ENCODE data around the gene KDM4F.

The KDM4F gene

DNA sequence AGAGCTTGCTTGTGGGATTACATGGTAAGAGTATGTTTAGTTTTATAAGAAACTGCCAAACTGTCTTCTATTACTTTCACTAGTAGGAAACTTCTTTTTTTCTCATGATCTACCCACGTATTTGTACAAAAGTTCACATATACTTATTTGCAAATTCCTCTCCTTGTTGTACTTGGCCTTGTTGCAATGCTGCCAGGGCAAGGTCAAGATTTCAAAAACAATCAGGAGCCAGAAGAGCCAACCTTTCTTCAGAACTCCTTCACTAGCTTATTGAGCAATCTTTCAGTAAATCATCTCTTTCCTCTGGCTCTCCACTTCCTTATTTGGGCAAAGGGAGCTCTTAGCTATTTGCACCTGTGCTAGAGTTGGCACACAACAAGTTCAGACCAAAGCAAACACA is 27.2 kb downstream of the KDM4F start:
- peak; percentile 61 for DNase-seq (ENCODE audit: extremely low read depth, low read depth)
- TF ChIP-seq, protein P1, sequence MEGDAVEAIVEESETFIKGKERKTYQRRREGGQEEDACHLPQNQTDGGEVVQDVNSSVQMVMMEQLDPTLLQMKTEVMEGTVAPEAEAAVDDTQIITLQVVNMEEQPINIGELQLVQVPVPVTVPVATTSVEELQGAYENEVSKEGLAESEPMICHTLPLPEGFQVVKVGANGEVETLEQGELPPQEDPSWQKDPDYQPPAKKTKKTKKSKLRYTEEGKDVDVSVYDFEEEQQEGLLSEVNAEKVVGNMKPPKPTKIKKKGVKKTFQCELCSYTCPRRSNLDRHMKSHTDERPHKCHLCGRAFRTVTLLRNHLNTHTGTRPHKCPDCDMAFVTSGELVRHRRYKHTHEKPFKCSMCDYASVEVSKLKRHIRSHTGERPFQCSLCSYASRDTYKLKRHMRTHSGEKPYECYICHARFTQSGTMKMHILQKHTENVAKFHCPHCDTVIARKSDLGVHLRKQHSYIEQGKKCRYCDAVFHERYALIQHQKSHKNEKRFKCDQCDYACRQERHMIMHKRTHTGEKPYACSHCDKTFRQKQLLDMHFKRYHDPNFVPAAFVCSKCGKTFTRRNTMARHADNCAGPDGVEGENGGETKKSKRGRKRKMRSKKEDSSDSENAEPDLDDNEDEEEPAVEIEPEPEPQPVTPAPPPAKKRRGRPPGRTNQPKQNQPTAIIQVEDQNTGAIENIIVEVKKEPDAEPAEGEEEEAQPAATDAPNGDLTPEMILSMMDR (IDR thresholded peaks at IDR 0.05; ENCODE audit: low read depth, low read length): no peak

DNA sequence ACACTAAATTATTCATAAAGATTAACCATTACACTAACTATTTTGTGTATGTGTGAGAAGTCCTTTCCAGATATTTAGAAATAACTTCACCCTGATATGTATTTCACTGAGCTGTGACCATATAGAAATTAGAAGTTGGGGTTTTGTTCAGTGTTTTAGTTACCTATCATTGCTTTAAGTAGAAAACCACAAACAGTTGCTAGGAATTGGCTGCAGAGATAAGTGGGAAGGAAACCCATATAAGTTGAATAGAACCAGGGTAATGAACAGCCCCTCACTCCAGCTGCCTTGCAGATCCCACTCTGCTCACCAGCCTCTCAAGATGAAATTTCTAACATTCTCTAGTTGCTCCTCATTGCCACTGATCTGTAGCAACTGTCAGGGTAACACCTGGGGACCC is 27.8 kb downstream of the KDM4F start:
- TF ChIP-seq, protein P1 (IDR thresholded peaks at IDR 0.05; ENCODE audit: low read depth, low read length): no peak
- DNase-seq (ENCODE audit: extremely low read depth, low read depth): no peak

DNA sequence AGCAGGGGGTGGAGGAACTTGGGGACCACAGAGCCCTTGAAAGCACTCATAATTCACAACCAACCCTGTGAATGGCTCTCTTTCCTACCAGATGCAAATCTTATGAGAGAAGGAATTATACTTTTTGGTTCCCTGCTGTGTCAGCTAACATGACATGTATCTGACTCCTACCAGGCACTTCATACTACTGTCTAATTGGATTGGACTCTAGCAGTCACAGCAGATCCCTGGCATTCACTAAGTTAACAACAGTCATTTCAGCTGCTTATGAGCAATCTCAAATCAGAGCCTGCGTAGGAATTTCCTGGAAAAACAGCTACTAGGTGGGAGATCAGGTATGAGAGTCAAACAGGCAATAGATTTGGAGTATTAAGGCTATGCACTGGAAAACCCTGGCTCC is 29.3 kb downstream of the KDM4F start:
- no peak for DNase-seq (ENCODE audit: extremely low read depth, low read depth)
- TF ChIP-seq, protein P1 (IDR thresholded peaks at IDR 0.05; ENCODE audit: low read depth, low read length): no peak

DNA sequence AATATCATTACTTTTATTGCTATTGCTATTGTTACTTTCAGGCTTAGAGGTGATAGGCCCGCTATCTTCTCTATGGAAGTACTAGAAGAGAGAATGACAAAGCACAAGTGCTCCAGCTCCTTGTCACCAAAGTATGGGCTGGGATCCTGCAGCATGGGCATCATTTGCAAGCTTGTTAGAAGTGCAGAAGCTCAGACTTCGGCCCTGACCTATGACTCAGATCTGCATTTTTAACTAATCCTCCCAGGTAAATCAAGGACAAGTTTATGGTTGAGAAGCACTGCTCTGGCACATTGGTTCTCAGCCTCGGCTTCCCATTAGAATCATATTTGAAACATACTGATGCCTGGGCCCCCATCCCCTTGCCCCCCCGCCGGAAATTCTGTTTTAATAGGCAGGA is 31.8 kb downstream of the KDM4F start:
- no peak for DNase-seq (ENCODE audit: extremely low read depth, low read depth)
- TF ChIP-seq, protein P1 (IDR thresholded peaks at IDR 0.05; ENCODE audit: low read depth, low read length): no peak

DNA sequence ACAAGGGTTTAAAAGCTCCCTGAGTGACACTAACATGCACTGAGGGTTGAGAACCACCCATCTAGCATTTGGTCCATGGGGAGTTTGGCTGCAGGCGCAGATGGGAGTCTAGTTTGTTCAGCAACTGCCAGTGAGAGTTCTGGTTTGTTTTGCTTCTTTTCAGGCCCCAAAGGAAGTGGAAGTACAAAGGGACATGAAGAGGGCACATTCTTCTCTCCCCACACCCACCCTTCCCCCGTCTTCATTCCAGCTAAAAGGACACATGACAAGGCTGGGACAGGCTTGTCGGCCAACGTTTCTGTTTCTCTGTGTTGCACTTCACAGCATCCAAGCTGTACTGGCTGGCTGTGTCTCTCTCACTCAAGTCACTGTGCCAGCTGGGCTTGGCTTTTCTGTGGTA is 32.2 kb downstream of the KDM4F start:
- DNase-seq (ENCODE audit: extremely low read depth, low read depth): no peak
- TF ChIP-seq, protein P1 (IDR thresholded peaks at IDR 0.05; ENCODE audit: low read depth, low read length): no peak

DNA sequence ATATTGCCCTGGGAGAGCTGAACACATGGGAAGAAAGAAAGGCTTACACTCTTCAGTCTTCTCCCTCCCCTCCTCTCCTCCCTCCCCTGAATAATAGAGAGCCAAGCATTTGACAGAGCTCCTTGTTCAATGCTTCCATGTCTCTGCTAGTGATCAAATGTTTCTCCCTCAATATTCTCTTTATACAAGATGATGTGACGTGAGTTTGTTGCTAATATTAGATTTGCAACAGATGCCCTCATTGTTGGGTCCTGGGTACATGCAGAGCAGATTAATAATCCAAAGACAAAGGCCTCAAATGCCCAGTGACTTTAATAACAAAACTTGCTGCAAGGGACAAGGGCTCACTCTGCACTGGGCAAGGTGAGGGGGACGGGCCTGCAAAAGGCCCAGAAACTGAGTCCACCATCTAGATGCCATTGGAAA is 33.4 kb downstream of the KDM4F start:
- TF ChIP-seq, protein P1 (IDR thresholded peaks at IDR 0.05; ENCODE audit: low read depth, low read length): no peak
- DNase-seq (ENCODE audit: extremely low read depth, low read depth): no peak

DNA sequence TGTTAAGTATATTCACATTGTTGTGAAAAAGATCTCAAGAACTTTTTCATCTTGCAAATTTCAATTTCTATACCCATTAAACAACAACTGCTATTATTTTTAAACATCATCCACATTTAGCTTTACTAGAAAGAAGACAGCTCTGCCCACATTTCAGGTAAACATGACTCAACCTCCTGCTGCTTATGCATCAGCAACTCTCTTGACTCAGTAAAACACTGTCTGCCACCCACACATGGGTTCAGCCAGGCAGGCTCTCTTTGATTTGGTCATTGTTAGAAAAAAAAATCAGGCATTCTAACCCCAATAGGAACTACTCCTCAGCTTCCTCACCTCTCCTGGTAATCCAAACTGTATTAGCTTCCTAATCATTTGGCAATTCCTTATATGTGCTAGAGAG is 35.3 kb downstream of the KDM4F start:
- no peak for DNase-seq (ENCODE audit: extremely low read depth, low read depth)
- TF ChIP-seq, protein P1 (IDR thresholded peaks at IDR 0.05; ENCODE audit: low read depth, low read length): no peak

All from AG09319 (cell line).